ENCODE results near the gene MAT1A. TPM values are rescaled to one million over a fixed set of nuclear protein-coding genes. Genes with fewer than 3 reads are reported as not detected.
"Not testable (repeated sequence)": the region's sequence is repeated elsewhere in the genome, so short reads cannot be mapped to it uniquely, and the experiment has no call there.

The MAT1A gene
- polyA plus RNA-seq, 3 donors = 0.67 to 1.2 (median 1.1) TPM

- DNase-seq (ENCODE audit: low read depth in 3 of 3, low spot score in 2 of 3) = not testable (repeated sequence)
Observed at GRCh38 chr10:80234331-80235235, 54.9 kb downstream of the MAT1A start.

GRCh38 chr10:80233871-80234270 lies 55.6 kb downstream of the MAT1A start:
- not testable (repeated sequence) for DNase-seq (ENCODE audit: low read depth in 3 of 3, low spot score in 2 of 3)

- DNase-seq (ENCODE audit: low read depth in 3 of 3, low spot score in 2 of 3) = not testable (repeated sequence)
Observed at GRCh38 chr10:80226723-80227122, 62.7 kb downstream of the MAT1A start.

- DNase-seq (ENCODE audit: low read depth in 3 of 3, low spot score in 2 of 3) = not testable (repeated sequence)
Observed at GRCh38 chr10:80223031-80223419, 66.4 kb downstream of the MAT1A start.

Other genes with a start within 250 kb of the MAT1A start
- gene TMEM254, start 211.0 kb downstream of the MAT1A start, polyA plus RNA-seq (ENCODE audit: insufficient read length in 3 of 3) = 10 to 100 TPM; 55.0 to 62.7 (median 61.7) TPM
- gene PLAC9, start 156.9 kb downstream of the MAT1A start, polyA plus RNA-seq (ENCODE audit: insufficient read length in 3 of 3) = 10 to 100 TPM in 2 of 3 donors, 1 to 10 TPM in 1; 9.8 to 21.7 (median 16.0) TPM
- 100 to 1,000 TPM; 123 to 144 (median 140) TPM for gene ANXA11, start 84.1 kb downstream of the MAT1A start, polyA plus RNA-seq (ENCODE audit: insufficient read length in 3 of 3)
- under 1 TPM; 0.37 to 0.90 (median 0.49) TPM for gene DYDC1, start 67.1 kb upstream of the MAT1A start, polyA plus RNA-seq (ENCODE audit: insufficient read length in 3 of 3)
- 1 to 10 TPM; 2.4 to 4.0 (median 3.1) TPM for gene DYDC2, start 67.1 kb upstream of the MAT1A start, polyA plus RNA-seq (ENCODE audit: insufficient read length in 3 of 3)
- 100 to 1,000 TPM; 116 to 134 (median 124) TPM for gene PRXL2A, start 118.9 kb upstream of the MAT1A start, polyA plus RNA-seq (ENCODE audit: insufficient read length in 3 of 3)
- 10 to 100 TPM; 81.6 to 86.2 (median 85.7) TPM for gene TSPAN14, start 164.7 kb upstream of the MAT1A start, polyA plus RNA-seq (ENCODE audit: insufficient read length in 3 of 3)
- under 1 TPM; 0.04 to 0.14 (median 0.12) TPM for gene SH2D4B, start 248.2 kb upstream of the MAT1A start, polyA plus RNA-seq (ENCODE audit: insufficient read length in 3 of 3)

All from right renal cortex interstitium (tissue), 3 donors.